K562 (cell line): ENCODE measurements around the gene HCAR3. TPM values are rescaled to one million over a fixed set of nuclear protein-coding genes. Genes with fewer than 3 reads are reported as not detected.
A peak's percentile ranks its signal among the peaks of the same experiment; 100 is the strongest.

Experiments
- ATF1 ChIP-seq, 2 experiments: fragments of 450-650 bp in 1 of 2; IDR thresholded peaks; 2 replicates each; pipeline ENCODE4 v1.6.1; 2016; ENCODE audit warnings: missing compliant biosample characterization in 1 of 2, missing genetic modification characterization in 1 of 2
- ATF7 ChIP-seq: fragments of 450-650 bp; IDR thresholded peaks from 2 replicates; pipeline ENCODE4 v1.7.1; 2014; ENCODE audit warnings: mild to moderate bottlenecking, moderate library complexity
- BCL6 ChIP-seq: fragments of 250-450 bp; sonication (Bioruptor Pico); IDR thresholded peaks from 2 replicates; pipeline ENCODE4 v1.4.0; 2020
- CBFA2T3 ChIP-seq: fragments of 450-650 bp; IDR thresholded peaks from 2 replicates; pipeline ENCODE4 v1.6.1; 2017
- FOSL1 ChIP-seq: fragments of 200-800 bp; sonication (Bioruptor generic); conservative IDR thresholded peaks from 2 replicates; pipeline ENCODE4 v1.6.1; 2016; ENCODE audit warnings: missing genetic modification characterization, missing compliant biosample characterization
- LEF1 ChIP-seq: fragments of 450-650 bp; IDR thresholded peaks from 2 replicates; pipeline ENCODE4 v1.6.1; 2016; ENCODE audit warnings: mild to moderate bottlenecking
- MAFK ChIP-seq: IDR thresholded peaks from 2 replicates; pipeline ENCODE4 v1.6.1; 2011; ENCODE audit warnings: low read length, improper control_type of control experiment
- MECOM ChIP-seq: fragments of 250-450 bp; sonication (Bioruptor Pico); IDR thresholded peaks from 2 replicates; pipeline ENCODE4 v1.8.0; 2022; ENCODE audit warnings: inconsistent platforms
- MTA3 ChIP-seq: fragments of 450-650 bp; formaldehyde crosslinking; IDR thresholded peaks from 2 replicates; pipeline ENCODE4 v1.6.1; 2017; ENCODE audit warnings: mild to moderate bottlenecking, borderline replicate concordance
- NRF1 ChIP-seq, 2 experiments: fragments of 450-650 bp; IDR thresholded peaks in 1 of 2; conservative IDR thresholded peaks in 1 of 2; 2 replicates each; pipeline ENCODE4 v1.6.1; 2014; ENCODE audit warnings: mild to moderate bottlenecking in 2 of 2
- NUFIP1 ChIP-seq: fragments of 450-650 bp; IDR thresholded peaks from 2 replicates; pipeline ENCODE4 v1.6.1; 2018; ENCODE audit not compliant: partially characterized antibody
- PML ChIP-seq: IDR thresholded peaks from 2 replicates; pipeline ENCODE4 v1.6.1; 2012; ENCODE audit warnings: low read length, inconsistent platforms
- POLR2G ChIP-seq: fragments of 200-400 bp; formaldehyde crosslinking; IDR thresholded peaks from 2 replicates; pipeline ENCODE4 v1.6.1; 2017; ENCODE audit warnings: low read depth, mild to moderate bottlenecking, antibody characterized with exemption, low read length, moderate library complexity
- POU5F1 ChIP-seq: fragments of 150-350 bp; IDR thresholded peaks from 2 replicates; pipeline ENCODE4 v1.6.1; 2014; ENCODE audit warnings: borderline replicate concordance, low read length, low read depth, mild to moderate bottlenecking; ENCODE audit not compliant: partially characterized antibody
- SRSF3 ChIP-seq: fragments of 200-400 bp; formaldehyde crosslinking; IDR thresholded peaks from 2 replicates; pipeline ENCODE4 v1.6.1; 2016; ENCODE audit warnings: mild to moderate bottlenecking, low read length, moderate library complexity; ENCODE audit not compliant: insufficient read depth
- STAG1 ChIP-seq: sonication (generic); formaldehyde crosslinking; IDR thresholded peaks from 2 replicates; pipeline ENCODE4 v1.5.0; 2020; ENCODE audit warnings: missing genetic modification reagents, borderline replicate concordance
- SUPT5H ChIP-seq: fragments of 450-650 bp; IDR thresholded peaks from 2 replicates; pipeline ENCODE4 v1.6.1; 2016
- TAF7 ChIP-seq: fragments of 450-650 bp; IDR thresholded peaks from 2 replicates; pipeline ENCODE4 v1.6.1; 2016; ENCODE audit warnings: missing genetic modification characterization, missing compliant biosample characterization
- TAF9B ChIP-seq: fragments of 450-650 bp; IDR thresholded peaks from 2 replicates; pipeline ENCODE4 v1.6.1; 2018; ENCODE audit warnings: mild to moderate bottlenecking; ENCODE audit not compliant: partially characterized antibody
- ZNF274 ChIP-seq: IDR thresholded peaks from 2 replicates; pipeline ENCODE4 v1.6.1; 2011; ENCODE audit warnings: low read depth, mild to moderate bottlenecking, low read length, moderate library complexity, borderline replicate concordance
- ZNF316 ChIP-seq: fragments of 450-650 bp; IDR thresholded peaks from 2 replicates; pipeline ENCODE4 v1.6.1; 2016
- ZNF347 ChIP-seq: fragments of 450-650 bp; formaldehyde crosslinking; IDR thresholded peaks from 2 replicates; pipeline ENCODE4 v1.4.0; 2020; ENCODE audit warnings: low read depth, mild to moderate bottlenecking, moderate library complexity
- polyA plus RNA-seq, 8 experiments: library from polyadenylated mRNA; depleted of rRNA in 4 of 8; stranded (reverse) in 5 of 8; unstranded in 3 of 8; fragments of >200 nt; fragmentation: Nextera tagmentation in 2 of 8; fragmentation: Illumina TruSeq in 1 of 8; extraction: Ambion mirVana in 2 of 8; extraction: Trizol in 1 of 8; gene quantifications; 2 replicates each; pipeline versions ENCODE4 v1.2.1 to v1.2.3, GENCODE V29; 2011 to 2014; ENCODE audit warnings: inconsistent platforms in 1 of 8, missing spikeins in 1 of 8
- total RNA-seq, 7 experiments: library from RNA; depleted of rRNA in 6 of 7; stranded (reverse); fragments of >200 nt in 6 of 7; fragmentation: Illumina TruSeq in 2 of 7; extraction: Trizol in 2 of 7; gene quantifications; 2 replicates each; pipeline versions ENCODE4 v1.2.1 to v1.2.3, GENCODE V29; 2011 to 2021; ENCODE audit warnings: low replicate concordance in 1 of 7
- TF ChIP-seq, protein P1 (sequence below): fragments of 450-650 bp; IDR thresholded peaks from 2 replicates; pipeline ENCODE4 v1.7.1; 2018; ENCODE audit warnings: mild to moderate bottlenecking, low read depth; ENCODE audit not compliant: partially characterized antibody
- TF ChIP-seq, protein P2 (sequence below): sonication (generic); formaldehyde crosslinking; IDR thresholded peaks from 2 replicates; pipeline ENCODE4 v1.9.0; 2022; ENCODE audit warnings: mild to moderate bottlenecking, missing genetic modification reagents
- TF ChIP-seq, protein P3 (sequence below): fragments of 450-650 bp; IDR thresholded peaks from 2 replicates; pipeline ENCODE4 v1.6.1; 2017; ENCODE audit warnings: antibody characterized with exemption

The HCAR3 gene
- total and polyA plus RNA-seq, 9 of the 15 experiments (the other 6 are each of a cell fraction or from before 2014, with no cell fraction given): not detected

DNA sequence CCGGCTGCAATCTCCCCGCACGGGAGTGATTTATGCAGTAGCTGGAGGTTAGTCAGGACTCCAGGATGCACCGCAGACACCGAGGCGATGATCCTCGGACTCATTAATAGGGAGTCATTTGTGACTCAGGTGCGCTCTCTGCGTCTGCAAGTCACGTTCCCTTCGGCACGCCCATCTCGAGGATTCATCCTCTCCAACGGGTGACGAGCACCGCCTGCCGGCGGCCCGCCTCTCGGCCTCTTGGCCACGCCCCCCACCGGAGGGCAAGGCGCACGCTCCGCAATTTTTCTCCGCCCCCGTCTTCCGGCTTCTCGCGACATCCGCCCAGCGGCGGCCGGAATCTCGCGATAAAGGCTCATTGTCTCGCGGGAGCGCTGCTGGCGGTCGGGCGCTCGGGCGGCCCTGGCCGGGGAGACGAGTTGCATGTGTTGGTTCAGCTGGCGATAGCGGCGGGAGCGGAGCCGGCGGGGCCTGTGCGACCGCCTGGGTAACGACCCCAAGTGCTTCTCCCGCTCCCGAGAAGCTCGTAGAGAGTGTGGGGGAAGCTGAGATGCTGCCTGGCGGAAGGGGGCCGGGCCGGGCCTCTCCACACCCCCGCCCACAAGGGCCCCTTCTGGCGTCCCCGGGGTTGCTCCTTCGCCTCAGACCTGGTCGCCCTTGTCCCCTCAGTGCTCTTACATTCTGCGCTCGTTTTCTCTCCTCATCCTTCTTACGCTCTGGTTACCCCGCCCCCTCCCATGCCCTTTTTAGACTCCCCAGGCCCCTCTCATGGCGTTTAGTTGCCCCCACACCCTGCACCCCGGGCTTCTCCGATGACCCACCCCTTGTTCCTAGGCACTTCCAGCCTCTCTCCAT is 36.1 kb upstream of the HCAR3 start, which contains the start of gene DENR (continued):
- TF ChIP-seq, protein P1, sequence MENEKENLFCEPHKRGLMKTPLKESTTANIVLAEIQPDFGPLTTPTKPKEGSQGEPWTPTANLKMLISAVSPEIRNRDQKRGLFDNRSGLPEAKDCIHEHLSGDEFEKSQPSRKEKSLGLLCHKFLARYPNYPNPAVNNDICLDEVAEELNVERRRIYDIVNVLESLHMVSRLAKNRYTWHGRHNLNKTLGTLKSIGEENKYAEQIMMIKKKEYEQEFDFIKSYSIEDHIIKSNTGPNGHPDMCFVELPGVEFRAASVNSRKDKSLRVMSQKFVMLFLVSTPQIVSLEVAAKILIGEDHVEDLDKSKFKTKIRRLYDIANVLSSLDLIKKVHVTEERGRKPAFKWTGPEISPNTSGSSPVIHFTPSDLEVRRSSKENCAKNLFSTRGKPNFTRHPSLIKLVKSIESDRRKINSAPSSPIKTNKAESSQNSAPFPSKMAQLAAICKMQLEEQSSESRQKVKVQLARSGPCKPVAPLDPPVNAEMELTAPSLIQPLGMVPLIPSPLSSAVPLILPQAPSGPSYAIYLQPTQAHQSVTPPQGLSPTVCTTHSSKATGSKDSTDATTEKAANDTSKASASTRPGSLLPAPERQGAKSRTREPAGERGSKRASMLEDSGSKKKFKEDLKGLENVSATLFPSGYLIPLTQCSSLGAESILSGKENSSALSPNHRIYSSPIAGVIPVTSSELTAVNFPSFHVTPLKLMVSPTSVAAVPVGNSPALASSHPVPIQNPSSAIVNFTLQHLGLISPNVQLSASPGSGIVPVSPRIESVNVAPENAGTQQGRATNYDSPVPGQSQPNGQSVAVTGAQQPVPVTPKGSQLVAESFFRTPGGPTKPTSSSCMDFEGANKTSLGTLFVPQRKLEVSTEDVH: no peak
- TF ChIP-seq MAFK (0 out of 2 replicates have a peak, but pooled peaks have one; percentile 41), FOSL1 (tag) (peak; percentile 67), ZNF316 (peak; percentile 89), BCL6 (CRISPR knock-in tag) (no peak), SRSF3 (peak; percentile 87; the same call in 1 of the 2 replicates), PML (peak; percentile 87), CBFA2T3 (peak; percentile 17; the same call in 1 of the 2 replicates), ATF7 (peak; percentile 61; the same call in 1 of the 2 replicates), NRF1 (conservative IDR thresholded peaks at IDR 0.05 in 1 of 2, IDR thresholded peaks at IDR 0.05 in 1 of 2) (peak; percentile 89 to 91), MECOM (CRISPR knock-in tag) (peak; percentile 66; the same call in 1 of the 2 replicates), POU5F1 (peak; percentile 17), MTA3 (peak; percentile 25; the same call in 1 of the 2 replicates), TAF9B (peak; percentile 78), SUPT5H (peak; percentile 95), ZNF347 (no peak), ZNF274 (peak; percentile 63; the same call in 1 of the 2 replicates), POLR2G (peak; percentile 99), TAF7 (peak; percentile 82), NUFIP1 (no peak), ATF1 (CRISPR knock-in tag; IDR thresholded peaks at IDR 0.05) (no peak), ATF1 (tag; IDR thresholded peaks at IDR 0.05) (peak; percentile 69), LEF1 (0 out of 2 replicates have a peak, but pooled peaks have one; percentile 23), STAG1 (CRISPR knock-in tag) (peak; percentile 47; the same call in 1 of the 2 replicates)
- TF ChIP-seq, protein P2, sequence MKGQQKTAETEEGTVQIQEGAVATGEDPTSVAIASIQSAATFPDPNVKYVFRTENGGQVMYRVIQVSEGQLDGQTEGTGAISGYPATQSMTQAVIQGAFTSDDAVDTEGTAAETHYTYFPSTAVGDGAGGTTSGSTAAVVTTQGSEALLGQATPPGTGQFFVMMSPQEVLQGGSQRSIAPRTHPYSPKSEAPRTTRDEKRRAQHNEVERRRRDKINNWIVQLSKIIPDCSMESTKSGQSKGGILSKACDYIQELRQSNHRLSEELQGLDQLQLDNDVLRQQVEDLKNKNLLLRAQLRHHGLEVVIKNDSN (CRISPR knock-in tag): peak; percentile 86
- TF ChIP-seq, protein P3, sequence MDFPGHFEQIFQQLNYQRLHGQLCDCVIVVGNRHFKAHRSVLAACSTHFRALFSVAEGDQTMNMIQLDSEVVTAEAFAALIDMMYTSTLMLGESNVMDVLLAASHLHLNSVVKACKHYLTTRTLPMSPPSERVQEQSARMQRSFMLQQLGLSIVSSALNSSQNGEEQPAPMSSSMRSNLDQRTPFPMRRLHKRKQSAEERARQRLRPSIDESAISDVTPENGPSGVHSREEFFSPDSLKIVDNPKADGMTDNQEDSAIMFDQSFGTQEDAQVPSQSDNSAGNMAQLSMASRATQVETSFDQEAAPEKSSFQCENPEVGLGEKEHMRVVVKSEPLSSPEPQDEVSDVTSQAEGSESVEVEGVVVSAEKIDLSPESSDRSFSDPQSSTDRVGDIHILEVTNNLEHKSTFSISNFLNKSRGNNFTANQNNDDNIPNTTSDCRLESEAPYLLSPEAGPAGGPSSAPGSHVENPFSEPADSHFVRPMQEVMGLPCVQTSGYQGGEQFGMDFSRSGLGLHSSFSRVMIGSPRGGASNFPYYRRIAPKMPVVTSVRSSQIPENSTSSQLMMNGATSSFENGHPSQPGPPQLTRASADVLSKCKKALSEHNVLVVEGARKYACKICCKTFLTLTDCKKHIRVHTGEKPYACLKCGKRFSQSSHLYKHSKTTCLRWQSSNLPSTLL: no peak
